WTC11 (cell line): Measurements from ENCODE around the gene ELOVL1. TPM values are rescaled to one million over a fixed set of nuclear protein-coding genes. Genes with fewer than 3 reads are reported as not detected.
A peak's percentile ranks its signal among the peaks of the same experiment; 100 is the strongest.

Source experiments
- ATAC-seq: fragments of 200-7000 bp; cut with Tn5 transposase; 2 replicates; pipeline ENCODE4 v1.10.0; 2021; ENCODE audit warnings: mild to moderate bottlenecking, moderate library complexity
- CTCF ChIA-PET: fragments of 300-600 bp; sonication (Branson Sonifier 250); formaldehyde crosslinking; loops from one replicate; lab custom pipeline; 2021; ENCODE audit warnings: antibody characterized with exemption; lab: Charles Lee
- POLR2A ChIA-PET: fragments of 350-600 bp; sonication (Branson Sonifier 250); formaldehyde crosslinking; loops from one replicate; lab custom pipeline; 2021; ENCODE audit warnings: antibody characterized with exemption; lab: Charles Lee
- DNase-seq: peaks from one replicate; pipeline ENCODE4 v3.0.0; 2021; ENCODE audit warnings: low spot score
- H3K27ac Mint-ChIP-seq: 2 replicates; pipeline ENCODE4 v1.8.0; 2021; ENCODE audit warnings: mixed read lengths
- H3K27me3 Mint-ChIP-seq: 2 replicates; pipeline ENCODE4 v1.8.0; 2021; ENCODE audit warnings: low read depth, mild to moderate bottlenecking, moderate library complexity, mixed read lengths
- H3K36me3 Mint-ChIP-seq: 2 replicates; pipeline ENCODE4 v1.8.0; 2021; ENCODE audit warnings: mixed read lengths
- H3K4me1 Mint-ChIP-seq: 2 replicates; pipeline ENCODE4 v1.8.0; 2022; ENCODE audit warnings: mixed read lengths
- H3K4me3 Mint-ChIP-seq: 2 replicates; pipeline ENCODE4 v1.8.0; 2021; ENCODE audit warnings: mild to moderate bottlenecking, moderate library complexity, mixed read lengths
- H3K9me3 Mint-ChIP-seq: 2 replicates; pipeline ENCODE4 v1.8.0; 2021; ENCODE audit warnings: mixed read lengths
- ATF3 ChIP-seq: sonication (generic); formaldehyde crosslinking; conservative IDR thresholded peaks from 2 replicates; pipeline ENCODE4 v1.8.1; 2022; ENCODE audit warnings: mild to moderate bottlenecking, missing genetic modification reagents
- CDX4 ChIP-seq: fragments of 250-450 bp; sonication (Bioruptor Pico); IDR thresholded peaks from 2 replicates; pipeline ENCODE4 v1.9.0; 2021; ENCODE audit warnings: moderate library complexity, mild to moderate bottlenecking, inconsistent platforms, borderline replicate concordance
- ERG ChIP-seq: fragments of 250-450 bp; sonication (Bioruptor Pico); IDR thresholded peaks from 2 replicates; pipeline ENCODE4 v1.8.0; 2021; ENCODE audit warnings: mild to moderate bottlenecking
- GTF2I ChIP-seq: fragments of 250-450 bp; sonication (Bioruptor Pico); conservative IDR thresholded peaks from 2 replicates; pipeline ENCODE4 v1.4.0; 2021; ENCODE audit warnings: mild to moderate bottlenecking
- MAX ChIP-seq: sonication (generic); formaldehyde crosslinking; IDR thresholded peaks from 2 replicates; pipeline ENCODE4 v1.8.0; 2022; ENCODE audit warnings: mild to moderate bottlenecking, missing genetic modification reagents
- MLX ChIP-seq: sonication (generic); formaldehyde crosslinking; IDR thresholded peaks from 2 replicates; pipeline ENCODE4 v1.8.1; 2023; ENCODE audit warnings: mild to moderate bottlenecking, missing genetic modification reagents, moderate library complexity
- MXD4 ChIP-seq: fragments of 250-450 bp; sonication (Bioruptor Pico); IDR thresholded peaks from 2 replicates; pipeline ENCODE4 v1.8.0; 2021; ENCODE audit warnings: mild to moderate bottlenecking, moderate library complexity, borderline replicate concordance
- USF1 ChIP-seq: sonication (generic); formaldehyde crosslinking; IDR thresholded peaks from 2 replicates; pipeline ENCODE4 v1.8.0; 2022; ENCODE audit warnings: mild to moderate bottlenecking, missing genetic modification reagents
- ZNF317 ChIP-seq: sonication (generic); formaldehyde crosslinking; IDR thresholded peaks from 2 replicates; pipeline ENCODE4 v1.8.1; 2023; ENCODE audit warnings: low read depth, mild to moderate bottlenecking, moderate library complexity, missing genetic modification reagents, borderline replicate concordance
- ZNF425 ChIP-seq: fragments of 250-450 bp; sonication (Bioruptor Pico); conservative IDR thresholded peaks from 2 replicates; pipeline ENCODE4 v1.9.0; 2021; ENCODE audit warnings: mild to moderate bottlenecking
- ZNF532 ChIP-seq: fragments of 250-450 bp; sonication (Bioruptor Pico); IDR thresholded peaks from 2 replicates; pipeline ENCODE4 v1.9.0; 2021; ENCODE audit warnings: mild to moderate bottlenecking, borderline replicate concordance
- total RNA-seq: library from RNA; stranded (reverse); gene quantifications from 3 replicates; pipeline ENCODE4 v1.2.3, GENCODE V29; 2021

ELOVL1 gene
- total RNA-seq, 1 experiment from 2014 or later: 26.6 TPM

GRCh38 chr1:43358121-43358745 is 9.6 kb downstream of the ELOVL1 start (continued):
- TF ChIP-seq ERG: peak; percentile 73; the same call in 1 of the 2 replicates

GRCh38 chr1:43357251-43357650 is 10.6 kb downstream of the ELOVL1 start:
- POLR2A ChIA-PET: interaction anchor here (2.2 to 2.5 kb wide), 2 partner anchors 32 to 87 kb away, joined by 15 to 17 read pairs; partner anchors contain the start of genes MED8, SZT2 and TMEM125
- CTCF ChIA-PET: interaction anchor here (1.4 to 2.8 kb wide), 7 partner anchors 8 to 131 kb away, joined by 3 to 37 read pairs (median 22); partner anchors contain the start of genes C1orf210 and ELOVL1
- no peaks in the 10 kb centered on the region for H3K9me3 Mint-ChIP-seq
- no peak overlapping the region for H3K27ac Mint-ChIP-seq
- H3K27me3 Mint-ChIP-seq: no peaks in the 10 kb centered on the region
- H3K36me3 Mint-ChIP-seq: peaks cover 42% of the 10 kb centered on the region
- H3K4me1 Mint-ChIP-seq: peaks cover 35% of the 10 kb centered on the region
- TF ChIP-seq MAX (CRISPR knock-in tag): no peak
- TF ChIP-seq MXD4: no peak
- ATAC-seq (no peak), DNase-seq (no peak)
- H3K4me3 Mint-ChIP-seq: peak overlapping the region; percentile 93

- Mint-ChIP-seq H3K36me3 (peaks cover 19% of the 10 kb centered on the region), H3K4me3 (no peak overlapping the region), H3K27me3 (no peaks in the 10 kb centered on the region; the same call in 1 of the 2 replicates), H3K9me3 (no peaks in the 10 kb centered on the region), H3K4me1 (peaks cover 23% of the 10 kb centered on the region), H3K27ac (peak overlapping the region; percentile 2; the same call in 1 of the 2 replicates)
- no peak for ATAC-seq
- ChIA-PET POLR2A (interaction anchor here (0.7 kb wide), 1 partner anchor 84 kb away, joined by 5 read pairs; no protein-coding TSS in a partner anchor), CTCF (interaction anchor here (1.4 kb wide), 1 partner anchor 69 kb away, joined by 4 read pairs; the partner anchor contains the start of gene C1orf210)
- no peak for TF ChIP-seq ZNF425 (CRISPR knock-in tag)
- no peak for TF ChIP-seq ZNF317
- no peak for TF ChIP-seq USF1 (CRISPR knock-in tag)
- TF ChIP-seq GTF2I (CRISPR knock-in tag): no peak
- DNase-seq: no peak
Measured at GRCh38 chr1:43354936-43355335, 12.9 kb downstream of the ELOVL1 start.

- ATAC-seq (no peak), DNase-seq (no peak)
- H3K9me3 Mint-ChIP-seq: no peaks in the 10 kb centered on the region
- H3K4me1 Mint-ChIP-seq: peaks cover 22% of the 10 kb centered on the region
- no peaks in the 10 kb centered on the region; the same call in 1 of the 2 replicates for H3K27me3 Mint-ChIP-seq
- peak overlapping the region; percentile 2; the same call in 1 of the 2 replicates for H3K27ac Mint-ChIP-seq
- TF ChIP-seq ATF3 (CRISPR knock-in tag): no peak
- H3K36me3 Mint-ChIP-seq: peaks cover 14% of the 10 kb centered on the region
- ChIA-PET POLR2A (no interaction called here), CTCF (interaction anchor here (1.4 kb wide), 1 partner anchor 69 kb away, joined by 4 read pairs; the partner anchor contains the start of gene C1orf210)
- H3K4me3 Mint-ChIP-seq: no peak overlapping the region
Measured at GRCh38 chr1:43354471-43354870, 13.3 kb downstream of the ELOVL1 start.

GRCh38 chr1:43352881-43353280 is 14.9 kb downstream of the ELOVL1 start:
- TF ChIP-seq CDX4 (CRISPR knock-in tag) (no peak), ATF3 (CRISPR knock-in tag) (no peak), ZNF532 (no peak), MLX (CRISPR knock-in tag) (no peak)
- Mint-ChIP-seq H3K27me3 (peaks cover 6% of the 10 kb centered on the region), H3K27ac (peak overlapping the region; percentile 27), H3K4me1 (peaks cover 27% of the 10 kb centered on the region), H3K4me3 (no peak overlapping the region), H3K9me3 (no peaks in the 10 kb centered on the region), H3K36me3 (peaks cover 11% of the 10 kb centered on the region)
- ATAC-seq (no peak), DNase-seq (no peak)
- ChIA-PET CTCF (interaction anchor here (0.6 to 1.5 kb wide), 2 partner anchors 32 to 62 kb away, joined by 3 to 4 read pairs; no protein-coding TSS in a partner anchor), POLR2A (interaction anchor here (0.6 kb wide), 1 partner anchor 109 kb away, joined by 3 read pairs; no protein-coding TSS in a partner anchor)
